Measurements from ENCODE around the gene IP6K3.

Gene IP6K3

GRCh38 chr6:33778444-33779121 is 31.9 kb upstream of the IP6K3 start:
- DNase-seq (ENCODE audit: low read depth in 3 of 3, low spot score in 1 of 3): no peak

GRCh38 chr6:33777398-33778388 is 31.0 kb upstream of the IP6K3 start:
- DNase-seq (ENCODE audit: low read depth in 3 of 3, low spot score in 1 of 3): no peak

GRCh38 chr6:33776764-33777163 is 30.1 kb upstream of the IP6K3 start:
- no peak for DNase-seq (ENCODE audit: low read depth in 3 of 3, low spot score in 1 of 3)

GRCh38 chr6:33776186-33776585 is 29.5 kb upstream of the IP6K3 start:
- DNase-seq (ENCODE audit: low read depth in 3 of 3, low spot score in 1 of 3): no peak

- no peak for DNase-seq (ENCODE audit: low read depth in 3 of 3, low spot score in 1 of 3)
These were observed 28.1 kb upstream of the IP6K3 start for GRCh38 chr6:33774774-33775173.

GRCh38 chr6:33772902-33773472 is 26.3 kb upstream of the IP6K3 start:
- no peak for DNase-seq (ENCODE audit: low read depth in 3 of 3, low spot score in 1 of 3)

GRCh38 chr6:33772082-33772830 is 25.6 kb upstream of the IP6K3 start:
- DNase-seq (ENCODE audit: low read depth in 3 of 3, low spot score in 1 of 3): no peak

- DNase-seq (ENCODE audit: low read depth in 3 of 3, low spot score in 1 of 3): peak in 2 of 3 donors; percentile 38 to 56
These were observed 24.7 kb upstream of the IP6K3 start for GRCh38 chr6:33771146-33772081.

GRCh38 chr6:33770833-33771145 is 24.1 kb upstream of the IP6K3 start:
- no peak for DNase-seq (ENCODE audit: low read depth in 3 of 3, low spot score in 1 of 3)

- DNase-seq (ENCODE audit: low read depth in 3 of 3, low spot score in 1 of 3): no peak
These were observed 23.6 kb upstream of the IP6K3 start for GRCh38 chr6:33770124-33770832.

GRCh38 chr6:33769248-33769821 is 22.6 kb upstream of the IP6K3 start:
- no peak for DNase-seq (ENCODE audit: low read depth in 3 of 3, low spot score in 1 of 3)

GRCh38 chr6:33768644-33769120 is 22.0 kb upstream of the IP6K3 start:
- DNase-seq (ENCODE audit: low read depth in 3 of 3, low spot score in 1 of 3): peak; percentile 29 to 64 (median 38)

- DNase-seq (ENCODE audit: low read depth in 3 of 3, low spot score in 1 of 3): no peak
These were observed 20.5 kb upstream of the IP6K3 start for GRCh38 chr6:33766921-33767907.

GRCh38 chr6:33765368-33765767 is 18.7 kb upstream of the IP6K3 start:
- DNase-seq (ENCODE audit: low read depth in 3 of 3, low spot score in 1 of 3): no peak

- no peak for DNase-seq (ENCODE audit: low read depth in 3 of 3, low spot score in 1 of 3)
These were observed 17.3 kb upstream of the IP6K3 start for GRCh38 chr6:33764036-33764435.

- DNase-seq (ENCODE audit: low read depth in 3 of 3, low spot score in 1 of 3): no peak
These were observed 16.8 kb upstream of the IP6K3 start for GRCh38 chr6:33763483-33763882.

- no peak for DNase-seq (ENCODE audit: low read depth in 3 of 3, low spot score in 1 of 3)
These were observed 16.0 kb upstream of the IP6K3 start for GRCh38 chr6:33762713-33763112.

Data from stimulated activated CD4-positive, alpha-beta T cell treated with anti-CD3 and anti-CD28 coated beads, TNF-alpha, amount 100 ng/mL, for 1 hour (primary cell).